ENCODE measurements around the gene SIPA1L3.
A peak's percentile ranks its signal among the peaks of the same experiment; 100 is the strongest.

SIPA1L3 gene

GRCh38 chr19:38114651-38115050 lies 207.6 kb downstream of the SIPA1L3 start:
- no peak for DNase-seq (ENCODE audit: low read depth in 2 of 2)

- DNase-seq (ENCODE audit: low read depth in 2 of 2): no peak
These were observed 208.3 kb downstream of the SIPA1L3 start for GRCh38 chr19:38115271-38115802.

GRCh38 chr19:38118176-38118575 lies 211.2 kb downstream of the SIPA1L3 start:
- no peak for DNase-seq (ENCODE audit: low read depth in 2 of 2)

- DNase-seq (ENCODE audit: low read depth in 2 of 2): no peak
These were observed 213.5 kb downstream of the SIPA1L3 start for GRCh38 chr19:38120471-38121025.

- no peak for DNase-seq (ENCODE audit: low read depth in 2 of 2)
These were observed 215.5 kb downstream of the SIPA1L3 start for GRCh38 chr19:38122402-38123093.

- no peak for DNase-seq (ENCODE audit: low read depth in 2 of 2)
These were observed 218.2 kb downstream of the SIPA1L3 start for GRCh38 chr19:38125238-38125637.

GRCh38 chr19:38130399-38130798 lies 223.4 kb downstream of the SIPA1L3 start:
- no peak for DNase-seq (ENCODE audit: low read depth in 2 of 2)

- DNase-seq (ENCODE audit: low read depth in 2 of 2): no peak
These were observed 225.8 kb downstream of the SIPA1L3 start for GRCh38 chr19:38132781-38133180.

GRCh38 chr19:38133319-38133718 lies 226.3 kb downstream of the SIPA1L3 start:
- DNase-seq (ENCODE audit: low read depth in 2 of 2): no peak

- DNase-seq (ENCODE audit: low read depth in 2 of 2): no peak
These were observed 227.6 kb downstream of the SIPA1L3 start for GRCh38 chr19:38134540-38135149.

GRCh38 chr19:38135150-38135998 lies 228.4 kb downstream of the SIPA1L3 start:
- no peak for DNase-seq (ENCODE audit: low read depth in 2 of 2)

GRCh38 chr19:38139122-38139521 lies 232.1 kb downstream of the SIPA1L3 start:
- no peak for DNase-seq (ENCODE audit: low read depth in 2 of 2)

- DNase-seq (ENCODE audit: low read depth in 2 of 2): no peak
These were observed 234.1 kb downstream of the SIPA1L3 start for GRCh38 chr19:38141108-38141507.

GRCh38 chr19:38142176-38143035 lies 235.4 kb downstream of the SIPA1L3 start:
- peak in 1 of 2 donors; percentile 7 for DNase-seq (ENCODE audit: low read depth in 2 of 2)

GRCh38 chr19:38143847-38144246 lies 236.8 kb downstream of the SIPA1L3 start:
- DNase-seq (ENCODE audit: low read depth in 2 of 2): no peak

GRCh38 chr19:38144667-38145066 lies 237.7 kb downstream of the SIPA1L3 start:
- DNase-seq (ENCODE audit: low read depth in 2 of 2): no peak

- DNase-seq (ENCODE audit: low read depth in 2 of 2): no peak
These were observed 238.6 kb downstream of the SIPA1L3 start for GRCh38 chr19:38145623-38146022.

GRCh38 chr19:38148337-38148736 lies 241.3 kb downstream of the SIPA1L3 start:
- DNase-seq (ENCODE audit: low read depth in 2 of 2): no peak

GRCh38 chr19:38149661-38150061 lies 242.7 kb downstream of the SIPA1L3 start:
- DNase-seq (ENCODE audit: low read depth in 2 of 2): no peak

GRCh38 chr19:38151242-38151641 lies 244.2 kb downstream of the SIPA1L3 start:
- DNase-seq (ENCODE audit: low read depth in 2 of 2): no peak
